Activated gamma-delta T cell (primary cell): ENCODE data around the gene PTPN2.

Experiments
- DNase-seq: peaks from one replicate; lab custom pipeline; 2025; lab: John Stamatoyannopoulos, UW

The PTPN2 gene

DNA sequence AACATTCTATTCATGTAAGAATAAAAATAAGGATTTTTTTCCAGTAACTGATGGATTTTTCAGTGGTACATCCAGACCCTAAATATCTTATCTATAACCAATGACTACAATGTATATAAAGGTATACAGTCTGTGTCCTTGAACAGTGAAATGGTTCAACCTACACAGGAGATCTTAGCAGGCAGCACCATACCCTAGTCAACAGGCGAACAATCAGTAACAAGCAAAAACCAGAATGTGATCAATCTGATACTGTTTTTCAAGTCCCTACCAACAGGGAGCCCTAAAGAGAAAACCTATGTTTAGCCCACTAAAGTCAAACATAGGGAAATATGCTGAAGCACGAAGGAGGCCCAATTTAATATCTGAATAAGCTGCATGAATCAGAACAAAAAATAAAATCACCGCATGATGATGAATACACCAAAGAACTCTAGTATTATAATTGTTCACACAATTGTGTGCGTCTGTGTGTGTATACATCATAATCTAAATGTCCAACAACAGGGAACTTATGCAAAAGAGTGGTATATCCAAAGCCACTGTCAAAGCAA, 26.0 kb downstream of the PTPN2 start:
- no peak for DNase-seq

DNA sequence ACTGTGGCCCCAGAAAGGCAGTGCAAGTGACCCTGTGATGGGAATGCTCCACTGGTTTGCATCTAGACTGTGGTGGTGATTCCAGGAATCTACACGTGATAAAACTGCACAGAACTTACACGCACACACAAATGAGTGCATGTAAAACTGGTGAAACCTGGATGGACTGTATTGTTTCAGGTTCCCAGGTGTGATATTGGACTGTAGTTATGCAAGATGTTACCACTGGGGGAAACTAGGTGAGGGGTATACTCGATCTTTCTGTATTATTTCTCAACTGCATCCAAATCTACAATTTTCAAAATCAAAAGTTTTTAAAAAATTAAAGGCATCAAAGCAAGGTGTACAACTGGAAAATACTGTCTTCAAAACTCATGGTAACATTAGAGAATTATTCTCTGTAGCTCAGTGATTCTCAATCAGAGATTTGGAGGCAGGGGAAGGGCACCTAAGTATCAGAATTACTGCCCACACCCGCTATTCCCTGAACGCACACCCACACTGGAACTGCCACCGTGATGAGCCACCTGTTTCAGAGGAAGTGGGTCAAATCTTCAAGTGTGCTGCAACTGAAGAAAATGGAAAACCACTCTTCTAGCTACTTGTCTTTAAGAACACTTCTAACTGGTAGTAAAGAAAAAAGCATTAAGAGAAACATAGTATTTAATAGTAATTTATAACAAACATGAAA, 26.7 kb downstream of the PTPN2 start:
- no peak for DNase-seq

DNA sequence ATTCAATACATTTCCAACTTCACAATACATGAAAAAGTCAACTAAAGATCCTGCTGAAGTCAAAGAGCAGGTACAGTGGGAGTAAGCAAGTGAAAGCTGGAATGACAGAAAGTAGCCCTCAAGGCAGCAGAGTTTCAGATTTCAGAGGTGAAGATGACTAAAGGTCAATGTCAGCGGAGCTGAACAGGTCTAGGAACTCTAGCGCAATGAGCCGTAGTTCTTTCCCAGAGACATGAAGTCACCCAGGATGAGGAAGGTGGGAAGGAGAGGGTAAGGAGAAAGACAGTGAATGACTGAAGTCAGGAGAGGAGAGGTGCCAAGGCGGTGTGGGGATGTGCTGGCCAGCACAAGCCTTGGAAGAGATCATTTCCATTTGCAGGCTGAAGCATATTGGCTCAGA, 28.1 kb downstream of the PTPN2 start:
- DNase-seq, result no peak

DNA sequence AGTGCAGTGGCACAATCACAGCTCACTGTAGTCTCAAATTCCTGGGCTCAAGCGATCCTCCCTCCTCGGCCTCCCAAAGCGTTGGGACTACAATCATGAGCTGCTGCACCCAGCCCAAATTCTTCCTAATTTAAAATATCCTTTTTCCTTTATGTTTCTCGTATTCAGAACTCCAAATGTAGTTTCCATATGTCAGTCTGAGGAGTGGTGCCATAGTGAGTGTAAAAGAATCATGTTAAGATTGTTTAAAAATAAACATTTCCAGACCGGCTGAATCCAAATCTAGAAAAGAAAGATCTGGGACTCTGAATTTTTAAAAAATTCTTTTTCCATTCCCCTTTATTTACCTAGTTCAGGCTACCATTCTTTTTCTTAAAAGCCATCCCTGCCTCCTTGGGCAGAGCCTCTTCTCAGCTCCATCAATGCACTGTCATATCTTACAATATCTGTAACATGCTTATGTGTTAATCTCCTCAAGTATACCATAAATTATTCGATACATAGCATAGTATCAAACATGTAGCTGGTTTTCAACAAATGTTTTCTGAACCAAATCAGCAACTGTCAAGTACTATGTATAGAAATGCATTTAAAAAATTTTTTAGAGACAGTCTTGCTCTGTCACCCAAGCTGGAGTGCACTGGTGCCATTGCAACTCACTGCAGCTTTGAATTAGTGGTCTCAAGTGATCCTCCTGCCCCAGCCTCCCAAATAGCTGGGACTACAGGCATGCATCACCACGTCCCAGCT, 31.3 kb downstream of the PTPN2 start:
- no peak for DNase-seq

DNA sequence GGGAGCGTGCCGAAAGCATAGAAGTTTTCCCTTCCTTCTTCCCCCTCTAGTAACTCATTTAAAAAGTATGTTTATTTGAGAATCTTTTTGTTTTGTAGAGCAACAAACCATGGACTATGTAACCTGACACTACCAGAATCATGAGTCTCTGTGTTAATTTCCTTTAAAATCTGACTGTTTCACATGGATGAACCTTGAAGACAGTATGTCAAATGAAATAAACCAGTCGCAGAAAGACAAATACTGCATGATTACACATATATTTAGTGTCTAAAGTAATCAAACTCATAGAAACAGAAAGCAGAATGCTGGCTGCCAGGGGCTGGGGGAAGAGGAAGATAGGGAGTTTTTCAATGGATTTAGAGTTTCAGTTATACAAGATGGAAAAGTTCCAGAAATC, 32.3 kb downstream of the PTPN2 start:
- no peak for DNase-seq

- DNase-seq, result no peak
These were observed 34.5 kb downstream of the PTPN2 start for GRCh38 chr18:12849548-12849947.

- no peak for DNase-seq
These were observed 35.6 kb downstream of the PTPN2 start for GRCh38 chr18:12848405-12848804.

DNA sequence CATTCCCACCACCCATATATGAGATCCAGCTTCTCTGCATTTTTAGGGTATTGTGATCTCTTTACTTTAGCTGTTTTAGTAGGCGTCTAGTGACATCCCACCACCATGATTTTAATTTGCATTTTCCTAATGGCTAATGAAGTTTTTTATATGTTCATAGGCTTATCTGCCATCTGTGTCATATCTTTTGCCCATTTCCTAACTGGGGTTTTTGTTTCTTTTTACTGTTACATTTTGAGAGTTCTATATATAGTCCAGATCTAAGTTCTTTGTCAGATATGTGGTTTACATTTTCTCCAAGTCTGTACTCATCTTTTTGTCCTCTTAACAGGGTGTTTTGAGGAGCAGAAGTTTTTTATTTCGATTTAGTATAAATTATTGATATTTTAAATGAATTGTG, 39.6 kb downstream of the PTPN2 start:
- no peak for DNase-seq

GRCh38 chr18:12843420-12844350, 40.4 kb downstream of the PTPN2 start:
- DNase-seq, result no peak

- DNase-seq, result no peak
These were observed 41.3 kb downstream of the PTPN2 start for GRCh38 chr18:12842459-12843380.

GRCh38 chr18:12841070-12841469, 43.0 kb downstream of the PTPN2 start:
- no peak for DNase-seq

DNA sequence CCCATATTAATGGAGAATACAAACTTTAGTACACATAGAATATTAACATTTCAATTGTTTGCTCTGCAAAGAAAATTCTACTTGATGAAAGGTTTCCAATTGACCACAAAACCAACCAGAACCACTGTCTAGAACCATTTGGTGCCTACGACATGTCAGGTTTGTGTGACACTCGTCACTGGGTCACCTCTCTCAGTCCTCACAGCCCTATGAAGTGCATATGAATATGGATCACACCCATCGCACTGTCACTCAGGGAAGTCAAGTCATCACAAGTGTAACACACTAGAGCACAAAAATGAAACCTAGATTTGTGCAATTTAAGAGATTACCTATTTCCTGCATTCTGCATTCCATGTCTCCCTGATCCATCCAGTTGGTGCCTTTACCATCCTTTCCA, 43.7 kb downstream of the PTPN2 start:
- no peak for DNase-seq

GRCh38 chr18:12839526-12840196, 44.4 kb downstream of the PTPN2 start:
- DNase-seq, result no peak

DNA sequence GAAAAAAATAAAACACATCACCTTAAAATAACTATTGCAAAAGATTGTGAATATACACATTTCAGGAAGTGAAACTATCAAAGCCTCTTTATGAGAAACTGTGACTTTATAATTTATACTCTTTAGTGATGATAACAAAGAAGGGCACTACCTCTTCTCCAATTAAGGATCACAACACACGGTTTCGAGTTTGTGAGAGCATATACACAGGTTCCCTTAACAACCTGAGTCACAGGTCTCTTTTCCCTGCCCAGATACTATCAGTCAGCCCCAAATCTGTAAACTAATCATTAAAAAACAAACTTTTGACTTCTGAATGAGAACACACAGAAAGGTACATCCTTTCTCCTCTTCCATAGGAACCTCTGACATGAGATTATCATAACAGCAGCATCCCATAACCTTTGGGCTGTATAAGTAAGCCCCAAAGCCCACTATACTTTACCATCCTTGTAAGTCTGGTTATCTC, 44.9 kb downstream of the PTPN2 start:
- no peak for DNase-seq

DNA sequence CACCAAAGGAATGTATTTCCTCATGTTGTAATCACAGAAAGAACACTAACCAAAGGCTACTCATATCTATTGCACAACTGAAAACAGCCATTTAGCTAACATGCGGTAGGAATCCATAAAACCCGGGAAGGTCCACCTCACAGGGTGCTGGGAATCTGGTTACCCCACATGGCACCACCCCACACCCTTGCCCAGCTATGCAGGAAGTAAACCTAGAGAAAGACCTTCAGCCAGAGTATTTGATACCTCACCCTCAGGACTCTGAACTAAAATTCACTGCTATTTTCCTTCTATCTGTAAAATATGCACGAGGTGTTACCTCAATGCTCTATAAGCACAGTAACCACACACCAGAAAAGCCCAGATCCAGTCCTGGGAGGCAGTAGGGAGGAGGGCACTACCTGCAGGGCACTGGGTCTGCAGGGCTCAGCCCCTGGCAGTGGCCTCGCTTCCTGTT, 45.8 kb downstream of the PTPN2 start:
- no peak for DNase-seq

DNA sequence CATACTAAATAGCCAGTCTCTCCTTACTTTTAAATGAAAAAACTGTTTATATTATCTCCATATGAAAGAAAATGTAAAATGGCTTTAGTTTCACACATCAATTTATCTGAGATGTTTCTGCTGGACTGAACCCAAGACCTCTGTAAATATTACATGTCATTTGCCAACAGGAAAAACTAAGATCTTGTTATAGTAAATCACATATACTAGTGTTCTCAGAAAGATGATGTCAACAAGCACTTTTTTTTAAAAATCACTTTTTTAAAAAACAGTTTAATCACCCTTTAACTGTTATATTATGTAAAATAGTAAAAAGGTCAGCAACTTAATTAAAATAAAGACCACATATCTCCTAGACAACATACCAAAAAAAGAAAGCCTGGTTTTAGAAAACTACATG, 46.3 kb downstream of the PTPN2 start:
- DNase-seq, result no peak

DNA sequence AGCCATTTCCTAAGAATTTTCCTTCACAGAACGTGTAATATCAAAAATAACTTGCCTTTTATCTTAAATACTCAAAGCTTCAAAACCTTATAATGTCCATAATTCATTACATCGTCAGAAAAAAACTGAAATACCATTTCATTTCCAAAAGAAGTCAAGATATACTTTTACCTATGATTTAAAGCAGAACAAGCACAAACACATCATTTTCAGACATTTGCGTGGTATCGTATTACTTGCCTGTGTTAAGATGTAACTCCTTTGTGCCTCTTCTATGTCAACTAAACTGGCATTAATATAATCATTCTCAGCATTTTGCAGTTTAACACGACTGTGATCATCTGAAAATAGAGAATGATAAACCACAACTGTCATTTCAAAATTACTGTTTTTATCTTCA, 47.5 kb downstream of the PTPN2 start:
- no peak for DNase-seq

DNA sequence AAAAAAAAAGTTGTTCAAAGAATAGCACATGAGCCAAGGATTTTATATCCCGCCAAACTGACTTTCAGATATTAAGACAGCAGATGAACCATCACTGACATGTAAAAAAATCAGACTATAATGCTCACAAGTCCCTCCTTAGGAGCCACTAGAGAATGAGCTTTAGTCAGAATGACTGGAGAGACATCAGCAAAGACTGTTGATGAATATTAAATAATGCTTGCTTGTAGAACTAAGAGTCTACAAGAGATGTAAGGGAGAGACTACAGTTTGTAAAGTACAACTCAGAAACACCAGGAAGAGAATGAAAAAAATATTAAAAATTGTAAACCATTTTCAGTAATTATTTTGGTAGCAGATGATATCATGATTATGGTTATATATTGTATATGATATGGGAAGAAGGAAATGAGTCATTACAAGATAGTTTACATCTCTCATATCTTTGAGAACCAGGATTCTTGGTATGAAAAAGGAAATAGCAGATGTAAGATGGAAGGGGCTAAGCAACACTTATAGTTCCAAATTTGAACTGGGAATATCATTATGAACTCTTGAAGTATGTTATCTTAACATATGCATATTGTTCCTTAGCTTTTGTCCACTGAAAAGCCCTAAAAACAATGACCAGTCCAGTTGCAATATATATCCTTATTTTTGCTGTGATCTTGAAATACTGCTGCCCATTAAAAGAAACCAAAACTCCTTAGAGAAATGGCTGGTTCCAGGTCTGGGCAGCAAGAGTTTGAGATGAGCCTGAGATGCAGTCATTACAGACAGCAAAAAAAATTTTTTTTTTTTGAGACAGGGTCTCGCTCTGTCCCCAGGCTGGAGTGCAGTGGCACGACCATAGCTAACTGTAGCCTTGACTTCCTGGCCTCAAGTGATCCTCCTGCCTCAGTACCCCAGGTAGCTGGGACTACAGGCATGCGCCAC, 55.7 kb downstream of the PTPN2 start:
- DNase-seq, result no peak

DNA sequence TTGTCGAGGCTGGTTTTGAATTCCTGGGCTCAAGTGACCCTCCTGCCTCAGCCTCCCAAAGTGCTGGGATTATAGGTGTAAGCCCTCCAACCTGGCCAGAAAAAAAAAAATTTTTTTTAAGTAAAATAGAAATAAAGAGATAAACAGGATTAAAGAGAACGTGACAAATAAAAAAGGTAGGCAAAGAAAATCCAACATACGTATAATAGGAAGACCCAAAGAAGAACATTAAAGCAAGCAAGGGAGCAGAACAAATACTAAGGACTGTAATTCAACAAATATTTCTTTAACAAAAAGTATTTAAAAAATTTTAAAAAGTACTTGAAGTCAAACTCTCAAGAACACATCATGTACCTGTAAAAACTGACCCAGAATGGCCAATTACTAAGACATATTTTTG, 56.4 kb downstream of the PTPN2 start:
- no peak for DNase-seq
